Measurements from ENCODE around the gene PTPRE.

GRCh38 chr10:128035557-128035973 lies 128.7 kb downstream of the PTPRE start:
- TF ChIP-seq CTCF (IDR thresholded peaks at IDR 0.05) (peak; percentile 68), CHD2 (IDR thresholded peaks at IDR 0.05; ENCODE audit: low read length, partially characterized antibody) (no peak), GABPA (IDR thresholded peaks at IDR 0.05; ENCODE audit: low read depth) (no peak), USF2 (IDR thresholded peaks at IDR 0.05; ENCODE audit: borderline replicate concordance, low read depth, low read length) (no peak), MAX (IDR thresholded peaks at IDR 0.05; ENCODE audit: low read depth) (no peak), EZH2phosphoT487 (IDR thresholded peaks at IDR 0.05; ENCODE audit: borderline replicate concordance, low read depth) (no peak), NRF1 (IDR thresholded peaks at IDR 0.05; ENCODE audit: low read depth, low read length) (no peak), TEAD4 (IDR thresholded peaks at IDR 0.05; ENCODE audit: borderline replicate concordance, insufficient read depth) (no peak), EP300 (IDR thresholded peaks at IDR 0.05; ENCODE audit: borderline replicate concordance in 1 of 2, low read depth in 1 of 2, low read length in 1 of 2) (no peak)
